GM12873 (cell line): ENCODE data around the gene NLGN2.

ENCODE experiments used
- TF ChIP-seq, protein P1 (sequence below): IDR thresholded peaks from 2 replicates; pipeline ENCODE4 v1.5.1; 2012; ENCODE audit warnings: low read depth, mild to moderate bottlenecking, moderate library complexity, low read length, control low read depth; ENCODE audit not compliant: insufficient read depth; ENCODE audit errors: missing control alignments

NLGN2 gene

DNA sequence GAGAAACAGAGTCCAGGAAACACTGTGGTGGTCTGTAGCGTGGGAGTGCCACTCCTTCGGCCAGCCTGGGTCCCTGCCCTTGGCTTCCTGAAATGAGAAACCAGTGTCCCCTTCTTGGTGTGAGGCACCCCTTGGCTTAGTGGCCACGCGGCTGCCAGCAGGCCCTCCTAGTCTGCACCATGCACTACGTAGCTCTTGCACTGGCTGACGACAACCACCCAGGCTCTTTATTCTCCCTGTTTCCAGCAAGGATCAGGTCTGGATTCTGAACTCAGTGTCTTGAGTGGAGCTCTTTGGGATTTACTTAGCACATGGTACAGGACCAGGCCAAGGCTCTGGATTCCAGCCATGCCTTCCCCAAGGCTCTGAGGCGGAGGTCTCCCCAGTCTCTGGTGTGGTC lies 19.9 kb downstream of the NLGN2 start:
- TF ChIP-seq, protein P1, sequence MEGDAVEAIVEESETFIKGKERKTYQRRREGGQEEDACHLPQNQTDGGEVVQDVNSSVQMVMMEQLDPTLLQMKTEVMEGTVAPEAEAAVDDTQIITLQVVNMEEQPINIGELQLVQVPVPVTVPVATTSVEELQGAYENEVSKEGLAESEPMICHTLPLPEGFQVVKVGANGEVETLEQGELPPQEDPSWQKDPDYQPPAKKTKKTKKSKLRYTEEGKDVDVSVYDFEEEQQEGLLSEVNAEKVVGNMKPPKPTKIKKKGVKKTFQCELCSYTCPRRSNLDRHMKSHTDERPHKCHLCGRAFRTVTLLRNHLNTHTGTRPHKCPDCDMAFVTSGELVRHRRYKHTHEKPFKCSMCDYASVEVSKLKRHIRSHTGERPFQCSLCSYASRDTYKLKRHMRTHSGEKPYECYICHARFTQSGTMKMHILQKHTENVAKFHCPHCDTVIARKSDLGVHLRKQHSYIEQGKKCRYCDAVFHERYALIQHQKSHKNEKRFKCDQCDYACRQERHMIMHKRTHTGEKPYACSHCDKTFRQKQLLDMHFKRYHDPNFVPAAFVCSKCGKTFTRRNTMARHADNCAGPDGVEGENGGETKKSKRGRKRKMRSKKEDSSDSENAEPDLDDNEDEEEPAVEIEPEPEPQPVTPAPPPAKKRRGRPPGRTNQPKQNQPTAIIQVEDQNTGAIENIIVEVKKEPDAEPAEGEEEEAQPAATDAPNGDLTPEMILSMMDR: no peak

DNA sequence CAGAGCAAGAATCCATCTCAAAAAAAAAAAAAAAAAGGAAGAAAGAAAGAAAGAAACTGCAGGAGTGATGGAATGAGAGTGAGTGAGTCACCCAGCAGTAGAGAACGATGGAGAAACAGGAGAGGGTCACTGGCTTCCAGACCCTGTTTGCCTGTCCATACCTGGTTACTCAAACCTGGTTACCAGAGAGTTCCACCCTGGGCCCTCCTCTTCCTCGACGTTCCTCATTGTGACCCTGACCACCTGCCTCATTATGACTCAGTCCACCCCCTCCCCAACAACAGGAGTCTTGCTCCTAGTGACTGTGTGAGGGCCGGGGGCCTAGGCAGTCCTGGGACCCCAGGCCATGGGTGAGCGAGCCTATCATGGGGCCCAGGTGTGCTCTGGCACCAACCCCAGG lies 20.9 kb downstream of the NLGN2 start, which contains the start of gene SPEM3:
Gene SPEM3 (plus strand): TSS at position 301 of the 400 bp plus-strand sequence. CDS start 46 bp downstream, at position 347.
- TF ChIP-seq, protein P1: no peak

DNA sequence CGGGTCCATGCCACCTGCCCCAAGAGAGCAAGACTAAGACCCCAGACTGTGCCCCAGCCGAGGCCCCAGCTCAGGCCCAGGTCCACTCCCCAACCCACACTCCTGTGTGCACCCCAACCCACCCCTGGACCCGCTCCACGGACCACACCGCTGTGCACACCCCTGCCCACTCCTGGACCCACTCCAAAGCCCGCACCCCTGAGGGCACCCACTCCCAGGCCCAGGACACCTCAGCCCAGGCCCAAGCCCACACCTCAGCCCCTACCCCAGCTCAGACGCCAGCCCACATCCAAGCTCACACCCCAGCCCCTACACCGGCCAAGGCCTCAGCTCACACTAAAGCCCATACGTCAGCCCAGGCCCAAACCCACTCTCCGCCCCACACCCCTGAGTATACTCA lies 22.1 kb downstream of the NLGN2 start:
- TF ChIP-seq, protein P1: no peak

DNA sequence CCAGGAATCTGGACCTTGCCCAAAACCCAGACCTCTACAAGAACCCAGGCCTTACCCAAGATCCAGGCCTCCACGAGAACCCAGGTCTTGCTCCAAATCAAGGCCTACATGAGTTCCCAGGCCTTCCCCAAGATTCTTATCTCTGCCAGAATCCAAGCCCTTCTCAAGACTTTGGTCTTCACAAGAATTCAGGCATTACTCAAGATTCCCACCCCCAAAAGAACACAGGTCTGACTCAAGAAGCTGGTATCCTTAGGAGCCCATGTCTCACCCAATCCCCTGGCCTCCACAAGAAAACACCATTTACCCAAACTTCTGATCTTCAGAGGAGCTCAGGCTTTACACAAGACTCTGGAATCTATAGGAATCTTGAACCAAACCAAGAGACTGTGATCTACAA lies 23.6 kb downstream of the NLGN2 start:
- TF ChIP-seq, protein P1: no peak

DNA sequence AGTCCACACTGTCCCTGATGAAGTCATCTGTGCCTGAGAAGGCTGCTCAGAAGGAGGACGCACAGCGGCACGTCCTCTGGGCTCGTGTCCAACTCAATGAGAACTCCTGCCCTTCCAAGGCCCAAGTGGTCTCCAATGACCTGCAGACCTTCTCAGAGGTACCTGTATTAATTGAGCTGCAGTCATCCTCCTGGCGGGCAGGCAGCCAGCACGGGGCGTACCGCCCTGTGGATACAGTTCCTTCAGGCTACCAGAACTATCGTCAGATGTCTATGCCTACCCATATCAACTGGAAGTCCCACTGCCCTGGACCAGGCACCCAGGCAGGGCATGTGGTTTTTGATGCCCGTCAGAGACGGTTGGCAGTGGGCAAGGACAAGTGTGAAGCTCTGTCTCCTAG lies 24.7 kb downstream of the NLGN2 start:
- TF ChIP-seq, protein P1: no peak

DNA sequence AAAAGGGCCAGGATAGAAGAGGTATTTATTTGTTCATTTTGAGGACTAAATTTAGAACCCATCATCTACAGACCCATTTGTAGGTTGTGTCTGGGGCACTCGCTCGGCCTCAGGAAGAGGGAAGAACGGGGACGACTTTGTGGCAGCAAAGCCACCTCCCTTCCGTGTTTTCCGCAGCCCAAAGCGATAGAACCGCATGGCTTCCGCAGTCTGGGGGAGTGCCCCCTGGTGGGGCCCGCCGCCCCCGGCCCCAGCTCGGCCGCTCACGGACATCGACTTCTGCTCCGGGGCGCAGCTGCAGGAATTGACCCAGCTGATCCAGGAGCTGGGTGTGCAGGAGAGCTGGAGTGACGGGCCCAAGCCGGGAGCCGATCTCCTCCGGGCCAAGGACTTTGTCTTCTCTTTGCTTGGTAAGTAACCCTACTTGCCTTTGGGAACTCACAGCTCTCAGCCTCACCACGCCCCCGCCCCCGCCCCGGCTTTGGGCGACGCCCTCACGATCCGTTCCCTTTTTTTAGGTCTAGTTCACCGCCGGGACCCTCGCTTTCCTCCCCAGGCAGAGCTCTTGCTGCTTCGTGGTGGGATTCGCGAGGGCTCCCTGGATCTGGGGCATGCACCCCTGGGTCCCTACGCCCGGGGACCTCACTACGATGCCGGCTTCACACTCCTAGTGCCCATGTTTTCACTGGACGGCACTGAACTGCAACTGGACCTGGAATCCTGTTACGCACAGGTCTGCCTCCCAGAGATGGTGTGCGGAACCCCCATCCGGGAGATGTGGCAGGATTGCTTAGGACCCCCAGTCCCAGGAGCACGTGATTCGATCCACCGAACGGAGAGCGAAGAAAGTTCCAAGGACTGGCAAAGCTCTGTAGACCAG lies 28.3 kb downstream of the NLGN2 start:
- TF ChIP-seq, protein P1: peak; percentile 52

DNA sequence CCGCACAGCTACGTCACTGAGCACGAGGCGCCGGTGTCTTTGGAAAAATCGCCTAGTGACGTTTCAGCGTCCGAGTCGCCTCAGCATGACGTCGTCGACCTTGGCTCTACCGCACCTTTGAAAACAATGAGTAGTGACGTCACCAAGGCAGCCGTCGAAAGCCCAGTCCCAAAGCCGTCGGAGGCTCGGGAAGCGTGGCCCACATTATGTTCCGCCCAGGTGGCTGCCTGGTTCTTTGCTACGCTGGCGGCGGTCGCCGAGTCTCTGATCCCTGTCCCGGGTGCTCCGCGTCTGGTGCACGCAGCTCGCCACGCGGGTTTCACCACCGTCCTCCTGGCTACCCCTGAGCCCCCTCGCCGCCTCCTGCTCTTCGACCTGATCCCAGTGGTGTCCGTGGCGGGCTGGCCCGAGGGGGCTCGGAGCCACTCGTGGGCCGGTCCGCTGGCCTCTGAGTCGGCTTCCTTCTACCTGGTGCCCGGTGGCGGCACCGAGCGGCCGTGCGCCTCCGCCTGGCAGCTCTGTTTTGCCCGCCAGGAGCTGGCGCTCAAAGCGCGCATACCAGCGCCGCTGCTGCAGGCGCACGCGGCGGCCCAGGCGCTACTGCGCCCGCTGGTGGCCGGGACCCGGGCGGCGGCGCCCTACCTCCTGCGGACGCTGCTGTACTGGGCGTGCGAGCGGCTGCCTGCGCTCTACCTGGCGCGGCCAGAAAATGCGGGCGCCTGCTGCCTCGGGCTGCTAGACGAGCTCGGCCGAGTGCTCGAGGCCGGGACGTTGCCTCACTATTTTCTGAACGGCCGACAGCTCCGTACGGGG lies 29.1 kb downstream of the NLGN2 start:
- TF ChIP-seq, protein P1: peak; percentile 73
